Measurements from ENCODE around the gene LRR1. TPM values are rescaled to one million over a fixed set of nuclear protein-coding genes. Genes with fewer than 3 reads are reported as not detected.
A peak's percentile ranks its signal among the peaks of the same experiment; 100 is the strongest.
"Not testable (repeated sequence)": the region's sequence is repeated elsewhere in the genome, so short reads cannot be mapped to it uniquely, and the experiment has no call there.

Gene LRR1
- total and polyA plus RNA-seq, 4 donors = 5.7 to 11.9 (median 7.6) TPM

DNA sequence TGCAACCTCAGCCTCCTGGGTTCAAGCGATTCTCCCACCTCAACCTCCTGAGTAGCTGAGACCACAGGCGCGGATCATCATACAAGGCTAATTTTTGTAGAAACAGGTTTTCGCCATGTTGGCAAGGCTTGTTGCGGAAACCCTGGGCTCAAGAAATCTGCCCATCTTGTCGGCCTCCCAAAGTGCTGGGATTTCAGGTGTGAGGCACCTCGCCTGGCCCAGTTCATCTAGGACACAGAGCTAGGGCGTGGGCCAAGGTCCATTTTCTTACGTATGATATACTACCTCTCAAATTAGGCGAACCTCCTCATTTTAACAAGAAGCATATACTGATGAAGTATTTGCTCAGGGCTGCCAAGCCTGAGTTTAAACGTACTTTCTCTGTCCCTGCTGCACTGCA is 14.7 kb upstream of the LRR1 start:
- H3K9me3 ChIP-seq (ENCODE audit: control insufficient read depth in 4 of 4, insufficient read depth in 3 of 4, low read length in 3 of 4) = no peaks in the 10 kb centered on the region
- peak overlapping the region in 1 of 2 donors; percentile 15 for H3K27ac ChIP-seq (ENCODE audit: low read depth in 1 of 2, low read length in 1 of 2)
- H3K4me1 ChIP-seq (ENCODE audit: control insufficient read depth in 5 of 5, insufficient read depth in 5 of 5, low read length in 5 of 5) = peaks cover 0 to 19% (median 10%) of the 10 kb centered on the region in 5 donors
- no peak for ATAC-seq (ENCODE audit: insufficient read depth, low FRiP score)
- H3K27me3 ChIP-seq (ENCODE audit: control insufficient read depth in 3 of 3, insufficient read depth in 3 of 3, low read length in 2 of 3) = no peaks in the 10 kb centered on the region
- 88 to 89% methylated on average over 11 of the region's 11 CpGs for WGBS, 2 donors
- DNase-seq = no peak
- H3K4me3 ChIP-seq = no peak overlapping the region
- H3K9ac ChIP-seq (ENCODE audit: insufficient read depth in 1 of 2, low read length in 2 of 2) = peak overlapping the region in 1 of 2 donors; percentile 28
- TF ChIP-seq, protein P1, sequence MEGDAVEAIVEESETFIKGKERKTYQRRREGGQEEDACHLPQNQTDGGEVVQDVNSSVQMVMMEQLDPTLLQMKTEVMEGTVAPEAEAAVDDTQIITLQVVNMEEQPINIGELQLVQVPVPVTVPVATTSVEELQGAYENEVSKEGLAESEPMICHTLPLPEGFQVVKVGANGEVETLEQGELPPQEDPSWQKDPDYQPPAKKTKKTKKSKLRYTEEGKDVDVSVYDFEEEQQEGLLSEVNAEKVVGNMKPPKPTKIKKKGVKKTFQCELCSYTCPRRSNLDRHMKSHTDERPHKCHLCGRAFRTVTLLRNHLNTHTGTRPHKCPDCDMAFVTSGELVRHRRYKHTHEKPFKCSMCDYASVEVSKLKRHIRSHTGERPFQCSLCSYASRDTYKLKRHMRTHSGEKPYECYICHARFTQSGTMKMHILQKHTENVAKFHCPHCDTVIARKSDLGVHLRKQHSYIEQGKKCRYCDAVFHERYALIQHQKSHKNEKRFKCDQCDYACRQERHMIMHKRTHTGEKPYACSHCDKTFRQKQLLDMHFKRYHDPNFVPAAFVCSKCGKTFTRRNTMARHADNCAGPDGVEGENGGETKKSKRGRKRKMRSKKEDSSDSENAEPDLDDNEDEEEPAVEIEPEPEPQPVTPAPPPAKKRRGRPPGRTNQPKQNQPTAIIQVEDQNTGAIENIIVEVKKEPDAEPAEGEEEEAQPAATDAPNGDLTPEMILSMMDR (IDR thresholded peaks at IDR 0.05; ENCODE audit: control extremely low read depth, extremely low read depth) = no peak
- peaks cover 9 to 20% (median 16%) of the 10 kb centered on the region in 4 donors for H3K36me3 ChIP-seq (ENCODE audit: control insufficient read depth in 4 of 4, insufficient read depth in 4 of 4, low read length in 4 of 4)

DNA sequence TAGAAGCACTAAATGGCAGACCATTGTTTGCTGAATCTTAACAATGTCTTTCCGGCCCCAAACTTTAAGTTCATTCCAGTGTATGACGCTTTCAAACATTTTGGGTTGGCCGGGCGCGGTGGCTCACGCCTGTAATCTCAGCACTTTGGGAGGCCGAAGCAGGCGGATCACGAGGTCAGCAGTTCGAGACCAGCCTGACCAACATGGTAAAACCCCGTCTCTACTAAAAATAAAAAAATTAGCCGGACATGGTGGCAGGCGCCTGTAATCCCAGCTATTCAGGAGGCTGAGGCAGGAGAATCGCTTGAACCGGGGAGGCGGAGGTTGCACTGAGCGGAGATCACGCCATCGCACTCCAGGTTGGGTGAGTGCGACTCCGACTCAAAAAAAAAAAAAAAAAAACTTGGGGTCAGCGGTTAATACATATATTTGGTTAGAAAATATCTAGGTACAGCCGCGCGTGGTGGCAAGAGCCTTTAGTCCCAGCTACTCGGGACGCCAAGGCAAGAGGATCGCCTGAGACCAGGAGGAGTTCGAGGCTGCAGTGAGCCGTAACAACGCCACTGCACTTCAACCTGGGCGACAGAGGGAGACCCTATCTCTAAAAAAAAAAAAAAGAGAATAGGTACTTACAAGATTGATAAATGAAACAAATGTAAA is 13.6 kb upstream of the LRR1 start:
- Histone ChIP-seq H3K4me1 (ENCODE audit: control insufficient read depth in 5 of 5, insufficient read depth in 5 of 5, low read length in 5 of 5) (peaks cover 0 to 19% (median 10%) of the 10 kb centered on the region in 5 donors), H3K9ac (ENCODE audit: insufficient read depth in 1 of 2, low read length in 2 of 2) (peak overlapping the region; percentile 95 to 97), H3K4me3 (peak overlapping the region; percentile 89), H3K27ac (ENCODE audit: low read depth in 1 of 2, low read length in 1 of 2) (peak overlapping the region; percentile 56 to 93), H3K36me3 (ENCODE audit: control insufficient read depth in 4 of 4, insufficient read depth in 4 of 4, low read length in 4 of 4) (peaks cover 9 to 20% (median 16%) of the 10 kb centered on the region in 4 donors)
- DNase-seq; ATAC-seq (ENCODE audit: insufficient read depth, low FRiP score); H3K27me3 ChIP-seq (ENCODE audit: control insufficient read depth in 3 of 3, insufficient read depth in 3 of 3, low read length in 2 of 3); H3K9me3 ChIP-seq (ENCODE audit: control insufficient read depth in 4 of 4, insufficient read depth in 3 of 4, low read length in 3 of 4): not testable (repeated sequence)
- WGBS, 2 donors = 15 to 18% methylated on average over 32 of the region's 32 CpGs

DNA sequence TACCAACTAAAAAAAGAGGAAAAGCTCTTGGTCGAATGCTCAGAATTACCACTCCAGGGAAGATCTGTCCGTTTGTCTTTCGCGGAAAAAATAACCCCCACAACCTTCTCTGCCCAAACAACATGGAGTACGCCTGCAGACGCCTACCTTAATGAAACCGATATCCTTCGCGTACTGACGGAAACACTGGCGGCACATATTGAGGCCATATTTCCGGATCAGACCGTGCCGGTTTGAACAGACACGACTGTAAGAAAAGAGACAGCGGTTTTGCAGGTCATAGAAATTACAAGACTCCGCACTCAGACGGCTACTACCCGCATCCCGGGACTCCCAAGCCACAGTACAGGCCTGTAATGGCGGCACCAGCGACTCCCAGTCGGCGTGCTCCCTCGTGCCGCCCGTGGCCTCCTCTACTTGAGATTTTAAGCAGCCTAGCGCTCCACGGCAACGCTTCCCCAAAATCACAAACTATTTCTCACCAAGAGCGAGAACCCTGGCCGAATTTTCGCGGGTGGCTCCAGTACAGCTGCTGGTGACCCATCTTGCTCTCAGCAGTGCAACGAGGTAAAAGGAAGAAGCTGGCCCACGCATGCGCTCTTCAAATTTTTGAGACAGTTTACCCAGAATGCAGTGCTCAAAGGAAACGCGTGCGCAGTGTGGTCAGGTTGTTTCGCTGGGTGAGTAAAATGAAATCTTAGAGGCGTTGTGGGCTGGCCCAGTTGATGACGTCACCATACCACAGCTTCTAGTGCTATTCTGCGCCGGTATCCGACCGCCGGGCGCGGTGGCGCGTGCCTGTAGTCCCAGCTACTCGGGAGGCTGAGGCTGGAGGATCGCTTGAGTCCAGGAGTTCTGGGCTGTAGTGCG is 12.7 kb upstream of the LRR1 start, which contains the start of gene RPS29:
RPS29 (minus strand) TSS at position 578 of the 870 bp plus-strand sequence; CDS start at position 544, 34 bp downstream.
- TF ChIP-seq, protein P1 (IDR thresholded peaks at IDR 0.05; ENCODE audit: control extremely low read depth, extremely low read depth) = no peak
- H3K9ac ChIP-seq (ENCODE audit: insufficient read depth in 1 of 2, low read length in 2 of 2) = peak within 1 kb of the TSS; percentile 95 to 97
- peak within 1 kb of the TSS; percentile 93 to 96 for H3K27ac ChIP-seq (ENCODE audit: low read depth in 1 of 2, low read length in 1 of 2)
- no peaks in the 10 kb centered on the region for H3K9me3 ChIP-seq (ENCODE audit: control insufficient read depth in 4 of 4, insufficient read depth in 3 of 4, low read length in 3 of 4)
- peak; percentile 99 to 100 (median 100) for DNase-seq
- no peaks in the 10 kb centered on the region for H3K27me3 ChIP-seq (ENCODE audit: control insufficient read depth in 3 of 3, insufficient read depth in 3 of 3, low read length in 2 of 3)
- H3K4me3 ChIP-seq = peak within 1 kb of the TSS; percentile 89
- WGBS, 2 donors = 0 to 1% methylated on average over 53 to 54 of the region's 55 CpGs
- H3K36me3 ChIP-seq (ENCODE audit: control insufficient read depth in 4 of 4, insufficient read depth in 4 of 4, low read length in 4 of 4) = peaks cover 9 to 20% (median 16%) of the 10 kb centered on the region in 4 donors
- peak; percentile 90 for ATAC-seq (ENCODE audit: insufficient read depth, low FRiP score)
- H3K4me1 ChIP-seq (ENCODE audit: control insufficient read depth in 5 of 5, insufficient read depth in 5 of 5, low read length in 5 of 5) = peaks cover 0 to 19% (median 10%) of the 10 kb centered on the region in 5 donors
